Erythroblast (primary cell): Measurements from ENCODE around the gene SHF.

Experiments
- GATA1 ChIP-seq: IDR thresholded peaks from 2 replicates; pipeline ENCODE4 v1.6.1; 2011; ENCODE audit warnings: low read depth, mild to moderate bottlenecking, control low read depth, low read length, moderate library complexity
- POLR2A ChIP-seq: IDR thresholded peaks from 2 replicates; pipeline ENCODE4 v1.6.1; 2011; ENCODE audit warnings: mild to moderate bottlenecking, low read length

- TF ChIP-seq POLR2A (no peak), GATA1 (no peak)
Observed at GRCh38 chr15:45133561-45133920, 54.2 kb downstream of the SHF start.
